Measurements from ENCODE around the gene TMEM167B. TPM values are rescaled to one million over a fixed set of nuclear protein-coding genes. Genes with fewer than 3 reads are reported as not detected.

The TMEM167B gene
- total and polyA plus RNA-seq, 5 donors: 17.1 to 60.6 (median 45.2) TPM

DNA sequence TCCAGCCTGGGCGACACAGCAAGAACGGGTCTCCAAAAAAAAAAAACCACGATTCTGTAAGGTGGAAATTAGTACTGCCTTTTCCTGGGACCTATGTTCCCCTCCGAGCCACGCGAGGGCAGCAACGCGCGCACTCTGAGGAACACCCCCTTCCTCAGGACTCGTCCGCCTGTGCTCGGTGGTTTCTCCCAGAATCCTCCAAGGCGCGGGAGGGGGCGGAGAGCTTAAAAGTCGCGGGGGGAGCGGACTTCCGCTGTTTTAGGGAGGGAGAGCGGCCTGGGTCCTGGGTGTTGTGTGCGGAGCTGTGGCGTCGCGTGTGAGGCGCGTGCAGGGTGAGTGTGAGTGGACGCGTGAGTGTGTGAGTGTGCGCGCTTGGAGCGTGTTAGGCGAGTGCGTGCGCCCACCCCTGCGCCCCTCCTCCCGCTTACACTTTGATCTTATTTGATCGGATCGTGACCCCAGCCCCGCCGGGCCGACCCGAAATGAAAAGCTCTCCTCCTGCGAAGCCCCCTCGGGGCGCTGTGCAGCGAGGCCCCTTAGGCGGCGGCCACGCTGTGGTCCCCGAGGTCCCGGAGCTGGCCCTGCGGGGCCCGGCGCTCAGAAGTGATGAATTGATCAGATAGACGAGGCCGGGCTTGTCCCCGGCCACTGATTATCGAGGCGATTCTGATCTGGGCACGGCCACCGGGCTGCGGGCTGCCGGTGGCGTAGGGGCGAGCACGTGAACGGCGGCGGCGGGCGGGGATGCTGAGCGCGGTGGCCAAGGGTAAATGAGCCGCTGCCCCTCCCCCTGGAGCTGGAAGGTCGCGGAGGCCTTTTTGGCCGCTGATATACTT lies 9.6 kb downstream of the TMEM167B start:
- intact Hi-C loops (cut with DNase I): no loop called here
- Histone ChIP-seq H3K4me3 (ENCODE audit: low read length) (peak overlapping the region; percentile 81), H3K27ac (ENCODE audit: low read length) (peak overlapping the region; percentile 97), H3K27me3 (ENCODE audit: control insufficient read depth, insufficient read depth) (no peaks in the 10 kb centered on the region), H3K9me3 (ENCODE audit: control insufficient read depth, low read length) (no peaks in the 10 kb centered on the region), H3K4me1 (ENCODE audit: control insufficient read depth, insufficient read depth, low read length) (no peaks in the 10 kb centered on the region)
- WGBS: under 1% methylated on average over 77 of the region's 77 CpGs
- DNase-seq (peak; percentile 97 to 99 (median 98)), ATAC-seq (peak; percentile 98)

DNA sequence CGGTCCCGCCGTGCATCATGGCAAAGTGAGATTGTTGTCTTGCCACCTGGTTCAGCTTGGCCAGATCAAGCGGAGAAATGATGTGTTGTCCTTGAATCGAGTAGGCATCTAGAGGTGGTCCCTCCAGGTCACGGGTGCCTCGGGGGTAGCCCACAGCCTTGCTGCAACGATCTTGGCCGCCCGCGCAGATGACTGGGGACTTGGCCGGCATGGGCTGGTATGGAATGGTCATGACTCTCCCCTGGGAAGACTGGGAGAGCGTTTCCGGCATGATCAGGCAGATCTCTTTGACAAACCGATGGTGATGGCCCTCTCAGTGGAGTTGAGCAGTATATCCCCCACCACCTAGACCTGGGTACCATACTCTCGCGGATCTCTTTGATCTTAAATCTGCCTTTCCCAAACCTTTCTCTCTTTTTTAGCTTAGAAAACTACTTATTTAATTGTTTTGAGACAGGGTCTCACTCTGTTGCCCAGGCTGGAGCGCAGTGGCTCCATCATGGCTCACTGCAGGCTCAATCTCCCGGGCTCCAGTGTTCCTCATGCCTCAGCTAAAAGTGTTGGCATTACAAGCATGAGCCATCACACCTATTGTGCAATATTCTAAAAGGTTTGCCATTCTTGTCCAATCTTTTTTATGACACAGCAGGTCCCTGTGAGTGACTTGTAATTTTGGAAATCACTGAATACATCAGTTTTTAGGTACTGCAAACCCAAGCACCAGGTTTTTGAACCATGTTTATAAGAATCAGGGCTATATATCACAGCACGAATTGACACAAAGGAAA lies 14.0 kb downstream of the TMEM167B start:
- Histone ChIP-seq H3K27me3 (ENCODE audit: control insufficient read depth, insufficient read depth) (no peaks in the 10 kb centered on the region), H3K9me3 (ENCODE audit: control insufficient read depth, low read length) (no peaks in the 10 kb centered on the region), H3K4me1 (ENCODE audit: control insufficient read depth, insufficient read depth, low read length) (no peaks in the 10 kb centered on the region), H3K4me3 (ENCODE audit: low read length) (no peak overlapping the region), H3K27ac (ENCODE audit: low read length) (no peak overlapping the region)
- WGBS: 86% methylated on average over 20 of the region's 20 CpGs
- no peak for DNase-seq
- ATAC-seq: no peak
- intact Hi-C loops (cut with DNase I): no loop called here

DNA sequence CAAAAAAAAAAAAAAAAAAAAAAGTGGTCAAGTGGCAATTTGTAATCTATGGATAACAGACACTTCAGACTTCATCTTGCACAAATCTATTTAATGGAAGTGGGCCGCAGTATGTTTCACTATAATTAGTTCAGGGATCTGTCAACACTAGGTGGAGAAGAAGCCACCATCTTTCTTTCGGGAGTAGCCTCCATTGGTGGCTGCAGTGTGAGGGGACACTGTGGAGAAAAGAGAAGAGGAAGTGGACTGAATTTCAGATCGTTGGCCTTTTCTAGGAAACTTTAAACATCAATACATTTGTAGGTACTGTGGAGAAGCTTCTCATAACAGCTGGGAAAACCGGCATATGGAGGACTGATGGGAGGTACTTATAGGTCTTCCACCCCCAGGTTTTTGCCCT lies 15.3 kb downstream of the TMEM167B start:
- no peaks in the 10 kb centered on the region for H3K4me1 ChIP-seq (ENCODE audit: control insufficient read depth, insufficient read depth, low read length)
- intact Hi-C loops (cut with DNase I): no loop called here
- ATAC-seq (no peak), DNase-seq (no peak)
- no peak overlapping the region for H3K4me3 ChIP-seq (ENCODE audit: low read length)
- no peak overlapping the region for H3K27ac ChIP-seq (ENCODE audit: low read length)
- H3K27me3 ChIP-seq (ENCODE audit: control insufficient read depth, insufficient read depth): no peaks in the 10 kb centered on the region
- WGBS: 76% methylated on average over 4 of the region's 4 CpGs
- no peaks in the 10 kb centered on the region for H3K9me3 ChIP-seq (ENCODE audit: control insufficient read depth, low read length)

DNA sequence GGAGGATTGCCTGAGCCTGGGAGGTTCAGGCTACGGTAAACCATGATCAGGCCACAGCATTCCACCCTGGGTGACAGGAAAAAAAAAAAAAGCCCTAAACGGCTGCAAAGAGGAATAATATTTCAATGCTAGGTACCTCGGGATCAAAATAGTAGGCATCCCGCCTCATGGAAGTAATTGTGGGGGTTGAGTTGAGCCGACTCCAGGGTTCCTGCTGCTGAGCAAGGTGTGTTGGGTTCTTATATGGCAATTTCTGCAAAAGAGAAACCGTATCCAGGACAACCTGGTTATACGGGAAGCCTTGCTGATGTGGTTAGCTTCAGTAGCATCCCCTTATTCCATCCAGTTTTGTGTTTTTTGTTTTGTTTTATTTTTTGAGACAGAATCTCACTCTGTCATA lies 17.2 kb downstream of the TMEM167B start:
- DNase-seq: no peak
- Histone ChIP-seq H3K4me1 (ENCODE audit: control insufficient read depth, insufficient read depth, low read length) (no peaks in the 10 kb centered on the region), H3K4me3 (ENCODE audit: low read length) (no peak overlapping the region), H3K27me3 (ENCODE audit: control insufficient read depth, insufficient read depth) (no peaks in the 10 kb centered on the region), H3K27ac (ENCODE audit: low read length) (no peak overlapping the region), H3K9me3 (ENCODE audit: control insufficient read depth, low read length) (no peaks in the 10 kb centered on the region)
- intact Hi-C loops (cut with DNase I): no loop called here
- 83% methylated on average over 7 of the region's 7 CpGs for WGBS
- no peak for ATAC-seq

DNA sequence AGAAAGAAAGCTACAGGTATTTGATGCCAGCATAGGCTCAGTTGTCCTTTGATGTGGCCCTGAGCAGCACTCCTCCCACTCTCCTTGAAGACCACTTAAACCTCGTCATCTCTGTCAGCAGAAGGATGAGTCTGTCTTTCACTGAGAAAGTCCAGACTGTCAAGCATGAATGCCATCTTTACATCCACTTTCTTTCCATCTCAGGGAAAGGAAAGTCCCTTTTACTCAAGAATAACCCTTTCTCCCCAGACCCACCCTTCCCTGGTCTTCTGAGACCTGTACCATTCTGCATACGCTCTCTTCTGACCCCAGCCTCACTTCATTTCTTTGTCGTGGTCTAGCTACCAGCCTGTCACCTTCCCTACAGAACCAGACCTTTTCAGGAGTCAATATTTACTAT lies 19.3 kb downstream of the TMEM167B start:
- ATAC-seq (no peak), DNase-seq (no peak)
- H3K27ac ChIP-seq (ENCODE audit: low read length): no peak overlapping the region
- H3K4me3 ChIP-seq (ENCODE audit: low read length): no peak overlapping the region
- no peaks in the 10 kb centered on the region for H3K27me3 ChIP-seq (ENCODE audit: control insufficient read depth, insufficient read depth)
- H3K9me3 ChIP-seq (ENCODE audit: control insufficient read depth, low read length): no peaks in the 10 kb centered on the region
- peaks cover 3% of the 10 kb centered on the region for H3K4me1 ChIP-seq (ENCODE audit: control insufficient read depth, insufficient read depth, low read length)
- intact Hi-C loops (cut with DNase I): loop anchor here in 1 of 4 donors (10.0 kb wide), 1 partner anchor 75 kb away; no protein-coding TSS in a partner anchor
- WGBS: 61% methylated on average over 3 of the region's 3 CpGs

DNA sequence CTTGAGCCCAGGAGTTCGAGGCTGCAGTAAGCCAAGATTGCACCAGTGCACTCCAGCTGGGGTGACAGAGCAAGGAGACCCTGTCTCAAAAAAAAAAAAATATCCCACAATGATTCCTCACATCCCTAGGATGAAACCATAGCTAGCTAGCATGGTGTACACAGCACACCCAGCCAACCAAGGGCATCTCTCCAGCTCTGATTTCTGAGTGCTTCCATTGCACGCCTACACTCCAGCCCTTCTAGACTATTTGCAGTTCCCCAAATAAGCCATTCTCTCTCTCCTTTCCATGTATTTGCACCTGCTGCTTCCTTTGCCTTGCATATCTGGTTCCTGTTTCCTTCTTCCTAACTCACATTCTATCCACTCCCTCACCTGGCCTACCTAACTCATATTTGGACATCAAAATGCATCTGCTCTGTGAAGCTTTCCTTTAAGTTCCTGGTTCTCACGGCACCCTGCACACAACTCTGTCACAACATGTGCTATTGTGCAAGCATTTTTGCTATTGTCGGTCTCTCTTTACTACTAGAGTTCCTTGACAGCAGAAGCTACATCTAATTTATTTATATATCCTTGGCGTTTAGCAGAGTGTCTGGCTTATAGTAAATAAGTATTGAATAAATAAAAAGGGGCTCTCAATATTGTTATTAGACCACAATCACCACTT lies 21.0 kb downstream of the TMEM167B start:
- H3K27me3 ChIP-seq (ENCODE audit: control insufficient read depth, insufficient read depth): no peaks in the 10 kb centered on the region
- no peak overlapping the region for H3K27ac ChIP-seq (ENCODE audit: low read length)
- no peak overlapping the region for H3K4me3 ChIP-seq (ENCODE audit: low read length)
- intact Hi-C loops (cut with DNase I): loop anchor here in 1 of 4 donors (10.0 kb wide), 1 partner anchor 77 kb away; no protein-coding TSS in a partner anchor
- WGBS: 69% methylated on average over 5 of the region's 5 CpGs
- peaks cover 3% of the 10 kb centered on the region for H3K4me1 ChIP-seq (ENCODE audit: control insufficient read depth, insufficient read depth, low read length)
- no peaks in the 10 kb centered on the region for H3K9me3 ChIP-seq (ENCODE audit: control insufficient read depth, low read length)
- no peak for ATAC-seq
- DNase-seq: no peak

DNA sequence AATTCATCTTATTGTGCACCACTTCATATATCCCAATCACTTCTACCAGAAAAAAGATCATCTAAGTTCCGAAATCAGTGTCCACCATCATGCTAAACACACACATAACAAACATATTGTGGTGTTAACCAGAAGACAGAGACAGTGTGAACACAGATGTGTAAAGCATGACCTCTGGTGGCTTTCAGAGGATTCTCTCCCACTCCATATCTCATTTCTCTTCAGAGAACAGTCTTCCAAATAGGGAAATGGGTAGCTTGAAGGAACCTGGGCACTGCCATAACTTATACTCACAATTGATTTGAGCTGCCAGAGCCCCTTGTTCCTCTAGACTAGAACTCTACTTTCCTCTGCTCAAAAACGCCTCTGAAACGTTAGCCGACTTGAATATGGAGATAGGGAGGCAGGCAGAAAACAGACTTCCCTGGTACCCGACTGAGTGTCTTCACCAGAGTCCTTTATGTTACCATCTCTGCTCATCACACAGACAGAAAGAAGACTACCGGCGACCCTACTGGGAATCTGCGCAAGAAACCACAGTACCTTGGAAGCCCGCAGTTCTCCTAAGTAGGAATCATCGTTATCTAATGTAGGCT lies 21.6 kb downstream of the TMEM167B start:
- WGBS: 15% methylated on average over 10 of the region's 10 CpGs
- DNase-seq: no peak
- no peaks in the 10 kb centered on the region for H3K9me3 ChIP-seq (ENCODE audit: control insufficient read depth, low read length)
- intact Hi-C loops (cut with DNase I): loop anchor here in 1 of 4 donors (10.0 kb wide), 1 partner anchor 77 kb away; no protein-coding TSS in a partner anchor
- H3K4me1 ChIP-seq (ENCODE audit: control insufficient read depth, insufficient read depth, low read length): peaks cover 3% of the 10 kb centered on the region
- H3K4me3 ChIP-seq (ENCODE audit: low read length): peak overlapping the region; percentile 31
- H3K27ac ChIP-seq (ENCODE audit: low read length): no peak overlapping the region
- ATAC-seq: peak; percentile 44 to 57
- H3K27me3 ChIP-seq (ENCODE audit: control insufficient read depth, insufficient read depth): no peaks in the 10 kb centered on the region

DNA sequence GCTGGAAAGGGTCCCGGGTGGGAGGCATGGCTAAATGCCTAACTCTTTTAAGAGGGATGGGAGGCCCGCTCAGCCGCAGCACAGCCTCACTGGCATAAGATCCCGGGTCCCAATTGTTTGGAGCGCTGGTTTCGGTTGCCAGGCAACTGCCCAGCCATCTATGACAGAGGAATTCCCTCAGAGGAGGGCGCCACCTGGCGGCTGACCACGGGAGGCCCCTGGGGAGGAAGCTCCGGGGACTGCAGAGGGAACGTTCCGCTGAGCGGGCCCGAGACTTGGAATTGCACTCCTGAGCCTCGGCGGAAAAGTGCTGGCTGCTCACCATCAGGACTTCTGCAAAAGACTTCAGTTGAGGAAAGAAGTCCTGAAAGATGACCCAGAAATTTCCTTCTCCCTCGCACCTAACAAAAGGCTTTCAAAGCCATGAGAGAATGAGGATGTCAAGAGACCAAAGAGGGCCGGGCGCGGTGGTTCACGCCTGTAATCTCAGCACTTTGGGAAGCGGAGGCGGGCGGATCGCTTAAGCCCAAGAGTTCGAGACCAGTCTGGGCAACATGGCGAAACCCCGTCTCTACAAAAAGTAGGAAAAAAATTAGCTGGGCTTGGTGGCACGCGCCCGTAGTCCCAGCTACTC lies 22.2 kb downstream of the TMEM167B start:
- DNase-seq (peak; percentile 95 to 98 (median 98)), ATAC-seq (peak; percentile 95 to 98)
- 4% methylated on average over 31 of the region's 31 CpGs for WGBS
- no peaks in the 10 kb centered on the region for H3K27me3 ChIP-seq (ENCODE audit: control insufficient read depth, insufficient read depth)
- peaks cover 3% of the 10 kb centered on the region for H3K4me1 ChIP-seq (ENCODE audit: control insufficient read depth, insufficient read depth, low read length)
- H3K9me3 ChIP-seq (ENCODE audit: control insufficient read depth, low read length): no peaks in the 10 kb centered on the region
- intact Hi-C loops (cut with DNase I): loop anchor here in 1 of 4 donors (10.0 kb wide), 1 partner anchor 78 kb away; no protein-coding TSS in a partner anchor
- H3K4me3 ChIP-seq (ENCODE audit: low read length): peak overlapping the region; percentile 31
- H3K27ac ChIP-seq (ENCODE audit: low read length): no peak overlapping the region

DNA sequence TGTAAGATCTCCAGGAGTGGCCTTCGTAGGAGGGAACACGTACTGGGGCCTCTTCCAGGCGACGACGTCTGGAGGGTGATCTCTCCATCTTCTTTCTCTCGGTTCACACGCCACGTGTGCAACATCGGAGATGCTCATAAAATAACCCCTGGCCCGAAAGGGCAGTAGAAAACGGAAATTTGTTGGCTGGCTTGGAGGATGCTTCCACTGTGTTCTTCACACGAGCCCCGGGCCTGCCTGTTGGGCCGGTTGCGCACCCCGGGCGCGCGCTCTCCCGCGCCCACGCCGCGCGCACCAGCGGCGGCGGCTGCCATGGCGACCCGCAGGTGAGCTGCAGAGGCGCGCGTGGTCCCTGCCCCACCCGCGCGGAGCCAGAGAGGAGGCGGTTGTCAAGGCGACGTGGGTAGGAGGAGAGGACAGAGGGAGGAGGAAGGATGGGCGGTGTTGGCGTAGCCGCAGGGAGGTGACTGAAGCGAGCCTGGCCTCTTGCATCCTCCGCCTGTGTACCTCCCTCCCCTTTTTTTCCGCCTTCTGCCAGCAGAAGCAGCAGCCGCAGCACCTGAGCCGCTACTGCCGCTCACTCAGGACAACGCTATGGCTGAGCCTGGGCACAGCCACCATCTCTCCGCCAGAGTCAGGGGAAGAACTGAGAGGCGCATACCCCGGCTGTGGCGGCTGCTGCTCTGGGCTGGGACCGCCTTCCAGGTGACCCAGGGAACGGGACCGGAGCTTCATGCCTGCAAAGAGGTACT lies 23.2 kb downstream of the TMEM167B start, which contains the start of gene ELAPOR1:
TSS of gene ELAPOR1 (plus strand) at position 526 of the 752 bp plus-strand sequence. CDS start at position 595, 69 bp downstream.
- ATAC-seq: peak; percentile 43 to 50
- Histone ChIP-seq H3K27ac (ENCODE audit: low read length) (no peak within 1 kb of the TSS), H3K9me3 (ENCODE audit: control insufficient read depth, low read length) (no peaks in the 10 kb centered on the region), H3K4me3 (ENCODE audit: low read length) (peak within 1 kb of the TSS; percentile 26), H3K4me1 (ENCODE audit: control insufficient read depth, insufficient read depth, low read length) (peaks cover 3% of the 10 kb centered on the region), H3K27me3 (ENCODE audit: control insufficient read depth, insufficient read depth) (no peaks in the 10 kb centered on the region)
- peak; percentile 44 to 78 (median 73) for DNase-seq
- 1% methylated on average over 56 of the region's 56 CpGs for WGBS
- intact Hi-C loops (cut with DNase I): loop anchor here in 1 of 4 donors (10.0 kb wide), 1 partner anchor 79 kb away; no protein-coding TSS in a partner anchor

Data from right cardiac atrium (tissue), 5 donors.